ENCODE measurements around the gene FHOD3. TPM values are rescaled to one million over a fixed set of nuclear protein-coding genes. Genes with fewer than 3 reads are reported as not detected.

FHOD3 gene
- total RNA-seq, 4 donors from 2014 or later = 15.6 to 25.9 (median 21.6) TPM

Other genes starting within 250 kb of the FHOD3 start
- 10 to 100 TPM; 65.9 to 75.9 (median 69.7) TPM for gene RPRD1A, start 230.2 kb upstream of the FHOD3 start, total RNA-seq
- 10 to 100 TPM; 43.3 to 53.3 (median 44.0) TPM for gene SLC39A6, start 168.4 kb upstream of the FHOD3 start, total RNA-seq
- gene ELP2, start 167.8 kb upstream of the FHOD3 start, total RNA-seq = 10 to 100 TPM; 46.1 to 82.4 (median 67.4) TPM
- gene MOCOS, start 110.2 kb upstream of the FHOD3 start, total RNA-seq = 10 to 100 TPM in 1 of 4 donors, 1 to 10 TPM in 3; 6.9 to 10.2 (median 8.9) TPM